Omental fat pad (tissue), 4 donors: Measurements from ENCODE around the gene SNRNP25. TPM values are rescaled to one million over a fixed set of nuclear protein-coding genes. Genes with fewer than 3 reads are reported as not detected.

Experiments used
- ATAC-seq: fragments of 150-250 bp; one replicate; pipeline ENCODE4 v1.9.1; 2016; ENCODE audit warnings: mild to moderate bottlenecking, moderate library complexity; ENCODE audit not compliant: low FRiP score
- DNase-seq: peaks from one replicate; pipeline ENCODE4 v3.0.0-alpha.2; 2019; ENCODE audit warnings: low spot score
- CTCF ChIP-seq, 3 donors: fragments of 450-650 bp; IDR thresholded peaks; one replicate each; pipeline ENCODE4 v1.5.1; 2016 to 2017; ENCODE audit warnings: antibody characterized with exemption in 3 of 3, mild to moderate bottlenecking in 3 of 3, moderate library complexity in 2 of 3
- total RNA-seq, 4 donors: library from RNA; depleted of rRNA; stranded (reverse); fragments of >200 nt; gene quantifications; one replicate each; pipeline ENCODE4 v1.1.0, GENCODE V29; 2016

The SNRNP25 gene
- total RNA-seq, 4 donors from 2014 or later = 14.1 to 20.3 (median 17.6) TPM

- TF ChIP-seq CTCF (IDR thresholded peaks at IDR 0.05) = no peak
- ATAC-seq (no peak), DNase-seq (no peak)
Measured at GRCh38 chr16:58491-59439, 5.1 kb downstream of the SNRNP25 start.

GRCh38 chr16:59440-60059, 5.9 kb downstream of the SNRNP25 start:
- ATAC-seq (no peak), DNase-seq (no peak)
- no peak for TF ChIP-seq CTCF (IDR thresholded peaks at IDR 0.05)

GRCh38 chr16:60166-60565, 6.5 kb downstream of the SNRNP25 start:
- ATAC-seq (no peak), DNase-seq (no peak)
- no peak for TF ChIP-seq CTCF (IDR thresholded peaks at IDR 0.05)

GRCh38 chr16:60929-61878, 7.6 kb downstream of the SNRNP25 start:
- ATAC-seq = no peak

GRCh38 chr16:61879-62281, 8.3 kb downstream of the SNRNP25 start:
- ATAC-seq (no peak), DNase-seq (no peak)
- TF ChIP-seq CTCF (IDR thresholded peaks at IDR 0.05) = no peak

More at GRCh38 chr16:60929-61878, 7.6 kb downstream of the SNRNP25 start:
- TF ChIP-seq CTCF (IDR thresholded peaks at IDR 0.05) = no peak
- DNase-seq = no peak

- TF ChIP-seq CTCF (IDR thresholded peaks at IDR 0.05) = no peak
- no peak for DNase-seq
Measured at GRCh38 chr16:62283-62967, 8.8 kb downstream of the SNRNP25 start.

More at GRCh38 chr16:62283-62967, 8.8 kb downstream of the SNRNP25 start:
- no peak for ATAC-seq
